Muscle of arm (tissue), 12 donors: ENCODE measurements around the gene RIMKLA. TPM values are rescaled to one million over a fixed set of nuclear protein-coding genes. Genes with fewer than 3 reads are reported as not detected.

ENCODE experiments used
- polyA plus RNA-seq, 12 donors: library from polyadenylated mRNA; unstranded; fragments of 120-200 nt; gene quantifications; one replicate each; pipeline ENCODE4 v1.2.1, GENCODE V29; 2013; ENCODE audit not compliant: insufficient read length in 12 of 12

Gene RIMKLA
- polyA plus RNA-seq, 12 donors, result 0.39 to 1.2 (median 0.88) TPM; not detected in 1

Other genes starting within 250 kb of the RIMKLA start
- not detected for gene GUCA2B, start 227.4 kb upstream of the RIMKLA start, polyA plus RNA-seq
- gene GUCA2A, start 216.0 kb upstream of the RIMKLA start, polyA plus RNA-seq, result 10 to 100 TPM in 1 of 12 donors, under 1 TPM in 1, not detected in 10; 0.61 to 33.9 TPM
- 10 to 100 TPM in 11 of 12 donors, not detected in 1; 33.6 to 69.1 (median 38.9) TPM for gene FOXJ3, start 45.6 kb upstream of the RIMKLA start, polyA plus RNA-seq
- 1 to 10 TPM in 3 of 12 donors, under 1 TPM in 7, not detected in 2; 0.36 to 1.3 (median 0.82) TPM for gene ZMYND12, start 75.2 kb downstream of the RIMKLA start, polyA plus RNA-seq
- 10 to 100 TPM in 11 of 12 donors, not detected in 1; 32.5 to 93.4 (median 42.0) TPM for gene PPCS, start 75.8 kb downstream of the RIMKLA start, polyA plus RNA-seq
- gene CCDC30, start 82.5 kb downstream of the RIMKLA start, polyA plus RNA-seq, result 1 to 10 TPM in 11 of 12 donors, not detected in 1; 1.6 to 7.2 (median 2.7) TPM